Effector memory CD4-positive, alpha-beta T cell (primary cell): ENCODE data around the gene NAT10.

Source experiments
- DNase-seq, 3 donors: peaks; one replicate each; pipeline ENCODE4 v3.0.0-alpha.2; 2020
- H3K27ac ChIP-seq: 2 replicates; pipeline ENCODE4 v1.7.0; 2013; ENCODE audit warnings: mild to moderate bottlenecking, low read length, moderate library complexity; ENCODE audit not compliant: insufficient read depth, poor library complexity, severe bottlenecking
- H3K27me3 ChIP-seq: replicated peaks from 2 replicates; pipeline ENCODE4 v1.7.0; 2013; ENCODE audit warnings: mild to moderate bottlenecking, low read length; ENCODE audit not compliant: insufficient read depth, control insufficient read depth, poor library complexity, severe bottlenecking
- H3K36me3 ChIP-seq: 2 replicates; pipeline ENCODE4 v1.7.0; 2013; ENCODE audit warnings: mild to moderate bottlenecking, low read length, moderate library complexity; ENCODE audit not compliant: control insufficient read depth, insufficient read depth
- H3K4me1 ChIP-seq: 2 replicates; pipeline ENCODE4 v1.7.0; 2013; ENCODE audit warnings: low read length, mild to moderate bottlenecking; ENCODE audit not compliant: control insufficient read depth, insufficient read depth, poor library complexity, severe bottlenecking
- H3K4me3 ChIP-seq: 2 replicates; pipeline ENCODE4 v1.7.0; 2013; ENCODE audit warnings: low read length, low read depth, mild to moderate bottlenecking; ENCODE audit not compliant: insufficient read depth, poor library complexity, severe bottlenecking
- H3K9me3 ChIP-seq: 2 replicates; pipeline ENCODE4 v1.7.0; 2013; ENCODE audit warnings: mild to moderate bottlenecking, low read length, moderate library complexity; ENCODE audit not compliant: control insufficient read depth

NAT10 gene

DNA sequence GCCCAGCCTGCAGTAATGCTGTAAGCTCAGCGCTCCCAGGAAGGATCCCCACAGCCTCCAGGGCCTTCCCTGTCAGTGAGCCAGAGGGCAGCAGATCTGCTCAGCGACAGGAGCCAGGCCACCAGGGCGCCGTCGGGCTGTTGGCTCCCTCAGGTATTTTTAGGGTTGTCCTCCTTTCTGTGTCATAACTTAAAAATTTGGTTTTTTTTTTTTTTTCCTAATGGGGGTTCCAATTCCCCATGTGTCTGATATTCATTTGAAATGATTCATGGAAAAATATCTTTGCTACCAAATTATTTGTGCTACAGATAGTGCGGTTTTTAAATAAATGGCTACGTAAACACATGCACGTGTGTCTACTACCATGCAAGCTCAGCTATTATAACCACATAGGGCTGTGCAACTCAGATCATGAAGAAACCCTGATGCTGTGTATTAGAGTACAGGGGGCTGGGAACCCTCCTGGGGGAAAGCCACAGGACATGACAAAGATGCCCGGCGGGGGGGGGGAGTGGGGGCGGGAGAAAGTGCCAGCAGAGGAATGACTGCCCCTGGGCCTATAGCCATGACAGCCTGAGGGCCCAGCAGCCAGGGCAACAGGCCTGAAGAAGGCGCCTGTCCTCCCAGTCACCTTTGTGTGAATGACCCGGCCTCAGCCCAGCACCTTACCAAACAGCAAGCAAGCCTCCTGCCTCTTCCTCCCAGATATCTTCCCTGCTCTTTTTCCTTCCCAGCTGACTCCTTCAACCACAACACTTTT, 89.3 kb downstream of the NAT10 start:
- Histone ChIP-seq H3K4me1 (no peaks in the 10 kb centered on the region), H3K27ac (no peak overlapping the region)

More for the DNA sequence above, 89.3 kb downstream of the NAT10 start:
- Histone ChIP-seq H3K27me3 (no peaks in the 10 kb centered on the region), H3K36me3 (no peaks in the 10 kb centered on the region), H3K9me3 (no peaks in the 10 kb centered on the region), H3K4me3 (no peak overlapping the region)
- DNase-seq = no peak
